AG04450 (cell line): Measurements from ENCODE around the gene ASB3. TPM values are rescaled to one million over a fixed set of nuclear protein-coding genes. Genes with fewer than 3 reads are reported as not detected.

Source experiments
- CTCF ChIA-PET: fragments of 300-600, 350-600 bp; formaldehyde crosslinking; extraction: SDS; loops from one replicate; lab custom pipeline; 2022; ENCODE audit warnings: antibody characterized with exemption, inconsistent platforms; lab: Charles Lee
- POLR2A ChIA-PET: fragments of 350-600 bp; formaldehyde crosslinking; extraction: SDS; loops from one replicate; lab custom pipeline; 2021; ENCODE audit warnings: antibody characterized with exemption, inconsistent platforms; lab: Yijun Ruan, JAX
- DNase-seq: peaks from one replicate; pipeline ENCODE4 v3.0.0-alpha.2; 2011; ENCODE audit warnings: low read depth, low spot score
- H3K27ac ChIP-seq: one replicate; pipeline ENCODE4 v1.5.1; 2012; ENCODE audit warnings: low read depth, low read length, control low read depth
- H3K27me3 ChIP-seq: one replicate; pipeline ENCODE4 v1.6.0; 2012; ENCODE audit warnings: low read length; ENCODE audit not compliant: control insufficient read depth, insufficient read depth
- H3K4me3 ChIP-seq: 2 replicates; pipeline ENCODE4 v1.5.1; 2011; ENCODE audit warnings: mild to moderate bottlenecking, low read depth, low read length, control low read depth
- H3K9me3 ChIP-seq: 2 replicates; pipeline ENCODE4 v1.5.1; 2012; ENCODE audit warnings: low read length; ENCODE audit not compliant: control insufficient read depth, insufficient read depth
- polyA plus RNA-seq: library from polyadenylated mRNA; depleted of rRNA; stranded (reverse); fragments of >200 nt; gene quantifications from 2 replicates; pipeline ENCODE4 v1.2.3, GENCODE V29; 2011
- TF ChIP-seq, protein P1 (sequence below): IDR thresholded peaks from 2 replicates; pipeline ENCODE4 v1.5.1; 2011; ENCODE audit warnings: low read depth, low read length, control low read depth, inconsistent platforms

Gene ASB3
- polyA plus RNA-seq, 1 experiment, result 38.0 TPM

DNA sequence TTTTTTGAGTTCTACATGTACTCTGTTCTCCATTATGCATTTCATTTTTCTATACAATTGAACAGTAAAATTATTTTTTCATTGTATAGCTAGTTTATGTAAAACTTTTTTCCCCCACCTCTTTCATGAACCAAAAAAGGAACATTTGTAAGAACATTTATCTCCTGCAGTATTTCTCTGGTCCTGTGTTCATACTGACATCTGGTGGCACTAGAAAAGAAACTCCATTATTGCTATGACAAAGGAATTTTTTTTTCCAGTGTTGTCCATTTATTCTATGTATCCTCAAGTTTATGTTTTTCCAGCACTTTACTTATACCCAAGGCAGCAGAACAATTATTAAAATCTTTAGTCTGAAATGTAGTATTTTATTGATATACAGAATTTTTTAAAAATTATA, 46.6 kb downstream of the ASB3 start:
- Histone ChIP-seq H3K9me3 (no peaks in the 10 kb centered on the region; the same call in 1 of the 2 replicates), H3K27me3 (no peaks in the 10 kb centered on the region), H3K4me3 (no peak overlapping the region), H3K27ac (no peak overlapping the region)
- TF ChIP-seq, protein P1, sequence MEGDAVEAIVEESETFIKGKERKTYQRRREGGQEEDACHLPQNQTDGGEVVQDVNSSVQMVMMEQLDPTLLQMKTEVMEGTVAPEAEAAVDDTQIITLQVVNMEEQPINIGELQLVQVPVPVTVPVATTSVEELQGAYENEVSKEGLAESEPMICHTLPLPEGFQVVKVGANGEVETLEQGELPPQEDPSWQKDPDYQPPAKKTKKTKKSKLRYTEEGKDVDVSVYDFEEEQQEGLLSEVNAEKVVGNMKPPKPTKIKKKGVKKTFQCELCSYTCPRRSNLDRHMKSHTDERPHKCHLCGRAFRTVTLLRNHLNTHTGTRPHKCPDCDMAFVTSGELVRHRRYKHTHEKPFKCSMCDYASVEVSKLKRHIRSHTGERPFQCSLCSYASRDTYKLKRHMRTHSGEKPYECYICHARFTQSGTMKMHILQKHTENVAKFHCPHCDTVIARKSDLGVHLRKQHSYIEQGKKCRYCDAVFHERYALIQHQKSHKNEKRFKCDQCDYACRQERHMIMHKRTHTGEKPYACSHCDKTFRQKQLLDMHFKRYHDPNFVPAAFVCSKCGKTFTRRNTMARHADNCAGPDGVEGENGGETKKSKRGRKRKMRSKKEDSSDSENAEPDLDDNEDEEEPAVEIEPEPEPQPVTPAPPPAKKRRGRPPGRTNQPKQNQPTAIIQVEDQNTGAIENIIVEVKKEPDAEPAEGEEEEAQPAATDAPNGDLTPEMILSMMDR, result peak; percentile 59
- DNase-seq, result peak; percentile 11
- POLR2A ChIA-PET, result no interaction called here
- CTCF ChIA-PET, result interaction anchor here (0.6 to 2.4 kb wide), 7 partner anchors 12 to 537 kb away, joined by 3 to 16 read pairs (median 3); no protein-coding TSS in a partner anchor

DNA sequence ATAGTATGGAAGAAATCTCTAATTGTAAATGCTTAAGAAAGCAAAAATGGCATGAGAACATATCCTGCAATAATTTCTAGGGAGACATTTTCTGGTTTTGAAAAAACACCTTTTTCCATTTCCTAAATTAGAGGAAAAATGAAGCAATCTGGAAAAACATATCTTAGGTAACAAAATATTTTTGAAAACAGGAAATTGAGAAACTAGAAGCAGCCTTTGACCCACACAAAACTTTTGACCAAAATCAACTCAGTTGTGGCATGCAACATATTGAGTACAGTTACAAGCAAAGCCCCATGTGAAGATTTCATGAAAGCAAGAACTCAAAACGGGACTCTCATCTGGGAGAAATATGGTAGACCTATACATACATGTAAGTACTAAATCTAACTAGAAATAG, 47.7 kb downstream of the ASB3 start:
- ChIA-PET CTCF (interaction anchor here (0.7 to 2.4 kb wide), 5 partner anchors 13 to 317 kb away, joined by 3 to 16 read pairs (median 4); no protein-coding TSS in a partner anchor), POLR2A (interaction anchor here (0.7 kb wide), 1 partner anchor 589 kb away, joined by 3 read pairs; no protein-coding TSS in a partner anchor)
- Histone ChIP-seq H3K27ac (no peak overlapping the region), H3K27me3 (no peaks in the 10 kb centered on the region), H3K4me3 (no peak overlapping the region), H3K9me3 (peaks cover 4% of the 10 kb centered on the region)
- TF ChIP-seq, protein P1, result no peak
- no peak for DNase-seq

DNA sequence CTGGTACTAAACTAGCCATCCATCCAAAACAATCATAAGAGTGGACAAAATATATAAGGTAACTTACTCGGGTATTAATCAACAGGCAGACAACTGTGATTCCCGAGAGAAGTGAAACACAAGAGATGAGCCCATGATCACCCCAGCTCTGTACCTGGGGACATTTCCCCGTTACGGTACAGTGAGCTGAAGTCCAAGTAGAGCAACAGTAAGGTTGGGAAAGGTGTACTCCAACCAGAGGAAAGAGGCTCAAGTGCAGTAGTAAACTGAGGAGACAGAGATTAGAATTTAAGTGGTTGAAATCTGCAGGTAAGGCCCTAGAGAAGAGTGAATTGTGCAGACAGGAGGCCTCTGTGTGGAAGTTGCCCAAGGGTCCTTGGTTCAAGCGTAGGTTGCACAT, 49.7 kb downstream of the ASB3 start:
- POLR2A ChIA-PET, result interaction anchor here (0.7 kb wide), 1 partner anchor 57 kb away, joined by 3 read pairs; no protein-coding TSS in a partner anchor
- CTCF ChIA-PET, result no interaction called here

DNA sequence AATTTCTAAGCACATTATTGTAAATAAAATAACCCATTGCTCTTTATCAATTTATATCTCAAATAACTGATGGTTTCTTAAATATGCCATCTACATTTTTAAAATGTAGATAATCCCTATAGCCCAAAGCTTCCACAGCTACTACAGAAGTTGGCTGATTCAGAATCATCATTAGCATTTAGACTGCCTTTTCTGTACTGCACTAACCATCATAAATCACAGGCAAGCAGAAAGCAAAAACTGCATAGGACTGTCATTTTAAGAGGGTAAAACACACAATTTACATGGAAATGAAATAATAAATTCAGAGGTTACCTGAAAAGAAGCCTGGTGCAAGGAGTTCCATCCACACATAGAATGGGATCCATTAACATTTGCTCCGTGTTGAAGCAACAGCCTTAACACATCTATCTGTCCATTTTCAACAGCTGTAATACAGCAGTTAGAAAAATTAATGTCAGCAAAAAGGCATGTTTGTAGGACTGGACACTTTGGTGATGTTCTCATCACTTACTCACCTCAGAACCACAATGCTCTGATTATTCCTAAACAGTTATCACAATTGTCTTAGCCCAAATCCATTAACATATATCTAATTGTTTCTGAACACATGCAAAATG, 57.5 kb downstream of the ASB3 start:
- no peaks in the 10 kb centered on the region for H3K27me3 ChIP-seq
- H3K27ac ChIP-seq, result no peak overlapping the region
- POLR2A ChIA-PET, result no interaction called here
- no peak for DNase-seq
- no peaks in the 10 kb centered on the region for H3K9me3 ChIP-seq
- no peak overlapping the region for H3K4me3 ChIP-seq
- CTCF ChIA-PET, result no interaction called here
- TF ChIP-seq, protein P1, result no peak

More for the DNA sequence above, 49.7 kb downstream of the ASB3 start:
- DNase-seq, result no peak
- Histone ChIP-seq H3K27me3 (no peaks in the 10 kb centered on the region), H3K27ac (no peak overlapping the region), H3K4me3 (no peak overlapping the region), H3K9me3 (peaks cover 4% of the 10 kb centered on the region)
- TF ChIP-seq, protein P1, result no peak

DNA sequence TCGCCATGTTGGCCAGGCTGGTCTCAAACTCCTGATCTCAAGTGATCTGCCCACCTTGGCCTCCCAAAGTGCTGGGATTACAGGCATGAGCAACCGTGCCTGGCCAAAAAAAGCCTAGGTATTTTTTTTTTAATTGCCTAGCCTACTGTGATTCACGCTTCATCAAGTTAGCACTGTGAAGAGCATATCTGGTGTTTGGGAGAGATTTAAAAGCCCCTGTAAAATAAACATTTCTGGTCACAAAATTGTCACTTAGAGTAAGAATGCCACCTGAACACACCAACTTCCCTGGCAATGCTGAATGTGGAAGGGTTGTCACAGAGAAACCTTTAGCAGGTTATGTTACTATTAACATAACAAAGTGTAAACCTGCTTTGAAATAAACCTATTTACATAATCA, 58.8 kb downstream of the ASB3 start:
- TF ChIP-seq, protein P1, result no peak
- CTCF ChIA-PET, result no interaction called here

More for the DNA sequence above, 58.8 kb downstream of the ASB3 start:
- Histone ChIP-seq H3K27ac (no peak overlapping the region), H3K9me3 (no peaks in the 10 kb centered on the region), H3K4me3 (no peak overlapping the region), H3K27me3 (no peaks in the 10 kb centered on the region)
- POLR2A ChIA-PET, result no interaction called here
- no peak for DNase-seq
